ENCODE data around the gene SMPD1. TPM values are rescaled to one million over a fixed set of nuclear protein-coding genes. Genes with fewer than 3 reads are reported as not detected.

Gene SMPD1
- 10 to 100 TPM; 11.6 to 21.4 (median 14.3) TPM for total RNA-seq

GRCh38 chr11:6389905-6390717 lies at the start of gene SMPD1:
Gene SMPD1, plus strand, starts transcription at chr11:6390474. Its CDS starts 125 bp downstream, at chr11:6390599.
- intact Hi-C loops (cut with DNase I) = loop anchor here (10.0 kb wide), 1 partner anchor 315 kb away; no protein-coding TSS in a partner anchor
- Histone ChIP-seq H3K9me3 (no peaks in the 10 kb centered on the region), H3K27me3 (no peaks in the 10 kb centered on the region), H3K27ac (peak within 1 kb of the TSS; percentile 90 to 93 (median 90)), H3K4me3 (peak within 1 kb of the TSS; percentile 69 to 92 (median 84)), H3K4me1 (peaks cover 12 to 58% (median 18%) of the 10 kb centered on the region in 3 donors), H3K36me3 (peaks cover 0 to 31% (median 4%) of the 10 kb centered on the region in 3 donors)
- peak; percentile 76 for DNase-seq
- WGBS, 2 donors = 1 to 2% methylated on average over 14 to 18 of the region's 63 CpGs
- TF ChIP-seq, protein P1, sequence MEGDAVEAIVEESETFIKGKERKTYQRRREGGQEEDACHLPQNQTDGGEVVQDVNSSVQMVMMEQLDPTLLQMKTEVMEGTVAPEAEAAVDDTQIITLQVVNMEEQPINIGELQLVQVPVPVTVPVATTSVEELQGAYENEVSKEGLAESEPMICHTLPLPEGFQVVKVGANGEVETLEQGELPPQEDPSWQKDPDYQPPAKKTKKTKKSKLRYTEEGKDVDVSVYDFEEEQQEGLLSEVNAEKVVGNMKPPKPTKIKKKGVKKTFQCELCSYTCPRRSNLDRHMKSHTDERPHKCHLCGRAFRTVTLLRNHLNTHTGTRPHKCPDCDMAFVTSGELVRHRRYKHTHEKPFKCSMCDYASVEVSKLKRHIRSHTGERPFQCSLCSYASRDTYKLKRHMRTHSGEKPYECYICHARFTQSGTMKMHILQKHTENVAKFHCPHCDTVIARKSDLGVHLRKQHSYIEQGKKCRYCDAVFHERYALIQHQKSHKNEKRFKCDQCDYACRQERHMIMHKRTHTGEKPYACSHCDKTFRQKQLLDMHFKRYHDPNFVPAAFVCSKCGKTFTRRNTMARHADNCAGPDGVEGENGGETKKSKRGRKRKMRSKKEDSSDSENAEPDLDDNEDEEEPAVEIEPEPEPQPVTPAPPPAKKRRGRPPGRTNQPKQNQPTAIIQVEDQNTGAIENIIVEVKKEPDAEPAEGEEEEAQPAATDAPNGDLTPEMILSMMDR (IDR thresholded peaks at IDR 0.05) = no peak
- TF ChIP-seq POLR2A (IDR thresholded peaks at IDR 0.05) = peak in 3 of 4 donors; percentile 69 to 87 (median 80)

GRCh38 chr11:6345366-6345765 lies 44.9 kb upstream of the SMPD1 start:
- WGBS, 2 donors = 89 to 96% methylated on average over 1 of the region's 1 CpG
- no peaks in the 10 kb centered on the region for H3K27me3 ChIP-seq

GRCh38 chr11:6350043-6350442 lies 40.2 kb upstream of the SMPD1 start:
- no peaks in the 10 kb centered on the region for H3K36me3 ChIP-seq
- no peak for TF ChIP-seq POLR2A (IDR thresholded peaks at IDR 0.05)
- TF ChIP-seq, protein P1 (IDR thresholded peaks at IDR 0.05) = no peak
- no peaks in the 10 kb centered on the region for H3K27me3 ChIP-seq
- DNase-seq = no peak
- H3K4me1 ChIP-seq = peaks cover 0 to 11% (median 0%) of the 10 kb centered on the region in 3 donors
- H3K9me3 ChIP-seq = no peaks in the 10 kb centered on the region
- no peak overlapping the region for H3K4me3 ChIP-seq
- H3K27ac ChIP-seq = no peak overlapping the region
- intact Hi-C loops (cut with DNase I) = no loop called here

More at GRCh38 chr11:6345366-6345765, 44.9 kb upstream of the SMPD1 start:
- intact Hi-C loops (cut with DNase I) = no loop called here
- H3K36me3 ChIP-seq = no peaks in the 10 kb centered on the region
- H3K4me1 ChIP-seq = no peaks in the 10 kb centered on the region
- H3K27ac ChIP-seq = no peak overlapping the region
- no peaks in the 10 kb centered on the region for H3K9me3 ChIP-seq
- DNase-seq = no peak
- TF ChIP-seq, protein P1 (IDR thresholded peaks at IDR 0.05) = no peak
- no peak for TF ChIP-seq POLR2A (IDR thresholded peaks at IDR 0.05)
- H3K4me3 ChIP-seq = no peak overlapping the region

DNA sequence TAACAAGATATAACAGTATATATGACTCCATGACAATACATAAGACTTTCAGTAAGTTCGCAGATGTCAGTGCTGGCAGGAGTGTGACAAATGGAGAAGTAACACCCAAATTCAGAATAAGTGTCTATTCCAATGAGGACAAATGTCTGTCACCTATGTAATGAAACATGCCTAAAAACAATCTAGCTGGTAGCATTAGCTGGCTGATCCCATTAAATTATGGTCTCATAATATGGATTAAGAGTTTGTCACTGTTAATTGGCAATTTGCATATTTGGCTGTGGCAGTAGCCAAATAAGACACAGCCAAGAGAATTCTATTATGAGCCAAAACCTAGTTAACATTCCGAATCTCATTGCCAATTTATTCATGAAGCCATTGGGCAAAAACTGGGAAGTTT lies 39.8 kb upstream of the SMPD1 start:
- TF ChIP-seq, protein P1 (IDR thresholded peaks at IDR 0.05) = no peak
- TF ChIP-seq POLR2A (IDR thresholded peaks at IDR 0.05) = no peak
- 63 to 69% methylated on average over 2 of the region's 2 CpGs for WGBS, 2 donors
- Histone ChIP-seq H3K4me3 (no peak overlapping the region), H3K27ac (no peak overlapping the region), H3K36me3 (no peaks in the 10 kb centered on the region), H3K27me3 (no peaks in the 10 kb centered on the region), H3K4me1 (peaks cover 0 to 14% (median 0%) of the 10 kb centered on the region in 3 donors), H3K9me3 (no peaks in the 10 kb centered on the region)
- DNase-seq = no peak
- intact Hi-C loops (cut with DNase I) = no loop called here

DNA sequence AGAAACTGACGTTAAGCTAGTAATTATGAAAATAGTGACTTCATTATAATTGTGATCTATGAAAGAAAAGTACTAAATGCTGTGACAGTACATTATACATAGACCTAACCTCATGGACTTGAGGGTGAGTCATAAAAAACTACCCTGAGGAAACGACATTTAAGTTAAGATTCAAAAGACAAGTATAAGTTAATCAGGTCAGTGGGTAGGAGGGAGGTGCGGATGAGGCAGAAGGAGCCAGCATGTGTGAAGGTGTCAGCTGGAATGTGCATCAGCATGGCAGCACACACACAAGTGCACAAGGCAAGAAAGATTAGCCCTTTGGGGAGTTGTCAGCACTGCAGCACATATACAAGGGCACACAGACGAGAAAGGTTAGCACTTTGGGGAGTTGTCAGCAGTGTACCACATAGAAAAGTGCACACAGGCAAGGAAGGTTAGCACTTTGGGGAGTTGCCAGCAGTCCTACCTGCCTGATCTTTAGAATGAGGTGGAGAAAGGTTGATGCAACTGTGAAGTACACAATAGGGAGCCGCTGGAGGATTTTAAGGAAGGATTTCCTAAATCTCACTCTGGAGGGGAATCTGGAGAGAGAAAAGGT lies 38.4 kb upstream of the SMPD1 start:
- no peaks in the 10 kb centered on the region for H3K27me3 ChIP-seq
- DNase-seq = no peak
- no peak for TF ChIP-seq POLR2A (IDR thresholded peaks at IDR 0.05)
- TF ChIP-seq, protein P1 (IDR thresholded peaks at IDR 0.05) = no peak
- H3K36me3 ChIP-seq = no peaks in the 10 kb centered on the region
- intact Hi-C loops (cut with DNase I) = no loop called here
- H3K9me3 ChIP-seq = no peaks in the 10 kb centered on the region
- WGBS, 2 donors = 51 to 60% methylated on average over 5 of the region's 5 CpGs
- peaks cover 0 to 23% (median 7%) of the 10 kb centered on the region in 3 donors for H3K4me1 ChIP-seq
- no peak overlapping the region for H3K4me3 ChIP-seq
- H3K27ac ChIP-seq = no peak overlapping the region
